ENCODE measurements around the gene SLC11A2.

DNA sequence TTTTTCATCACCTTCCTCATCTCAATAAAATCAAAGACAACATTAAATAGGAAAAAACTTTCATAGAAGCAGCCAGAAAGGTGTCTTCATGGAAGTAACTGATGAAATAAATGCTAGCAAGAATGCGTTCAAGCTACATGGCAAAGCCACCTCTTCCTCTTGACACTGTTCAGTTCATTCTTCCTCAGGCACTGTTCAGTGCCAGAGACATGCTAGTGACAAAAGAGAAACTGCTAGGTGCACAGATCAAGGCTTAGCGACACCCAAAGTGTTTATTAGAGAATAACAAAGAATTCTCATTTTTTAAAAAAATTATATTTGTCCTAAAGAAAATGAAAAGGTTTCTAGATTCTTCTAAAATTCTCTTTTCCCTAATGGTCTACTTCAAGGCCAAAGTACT is 7.2 kb downstream of the SLC11A2 start:
- TF ChIP-seq, protein P1, sequence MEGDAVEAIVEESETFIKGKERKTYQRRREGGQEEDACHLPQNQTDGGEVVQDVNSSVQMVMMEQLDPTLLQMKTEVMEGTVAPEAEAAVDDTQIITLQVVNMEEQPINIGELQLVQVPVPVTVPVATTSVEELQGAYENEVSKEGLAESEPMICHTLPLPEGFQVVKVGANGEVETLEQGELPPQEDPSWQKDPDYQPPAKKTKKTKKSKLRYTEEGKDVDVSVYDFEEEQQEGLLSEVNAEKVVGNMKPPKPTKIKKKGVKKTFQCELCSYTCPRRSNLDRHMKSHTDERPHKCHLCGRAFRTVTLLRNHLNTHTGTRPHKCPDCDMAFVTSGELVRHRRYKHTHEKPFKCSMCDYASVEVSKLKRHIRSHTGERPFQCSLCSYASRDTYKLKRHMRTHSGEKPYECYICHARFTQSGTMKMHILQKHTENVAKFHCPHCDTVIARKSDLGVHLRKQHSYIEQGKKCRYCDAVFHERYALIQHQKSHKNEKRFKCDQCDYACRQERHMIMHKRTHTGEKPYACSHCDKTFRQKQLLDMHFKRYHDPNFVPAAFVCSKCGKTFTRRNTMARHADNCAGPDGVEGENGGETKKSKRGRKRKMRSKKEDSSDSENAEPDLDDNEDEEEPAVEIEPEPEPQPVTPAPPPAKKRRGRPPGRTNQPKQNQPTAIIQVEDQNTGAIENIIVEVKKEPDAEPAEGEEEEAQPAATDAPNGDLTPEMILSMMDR (IDR thresholded peaks at IDR 0.05): no peak
- TF ChIP-seq POLR2A (IDR thresholded peaks at IDR 0.05) (no peak), POLR2AphosphoS5 (IDR thresholded peaks at IDR 0.05) (no peak)
